Measurements from ENCODE around the gene FAM25A.

GRCh38 chr10:87038786-87039185 is 18.7 kb downstream of the FAM25A start:
- TF ChIP-seq POLR2AphosphoS5 (IDR thresholded peaks at IDR 0.05; ENCODE audit: low read depth) (no peak), CTCF (IDR thresholded peaks at IDR 0.05; ENCODE audit: insufficient read depth, low read length) (no peak)
